GM19025 (cell line): ENCODE measurements around the gene ACD.

Source experiments
- ATAC-seq: cut with Tn5 transposase; IDR thresholded peaks from one replicate; pipeline ENCODE4 v1.9.1; 2021; ENCODE audit warnings: mild to moderate bottlenecking, low read depth, moderate library complexity; ENCODE audit not compliant: unreplicated experiment

The ACD gene

DNA sequence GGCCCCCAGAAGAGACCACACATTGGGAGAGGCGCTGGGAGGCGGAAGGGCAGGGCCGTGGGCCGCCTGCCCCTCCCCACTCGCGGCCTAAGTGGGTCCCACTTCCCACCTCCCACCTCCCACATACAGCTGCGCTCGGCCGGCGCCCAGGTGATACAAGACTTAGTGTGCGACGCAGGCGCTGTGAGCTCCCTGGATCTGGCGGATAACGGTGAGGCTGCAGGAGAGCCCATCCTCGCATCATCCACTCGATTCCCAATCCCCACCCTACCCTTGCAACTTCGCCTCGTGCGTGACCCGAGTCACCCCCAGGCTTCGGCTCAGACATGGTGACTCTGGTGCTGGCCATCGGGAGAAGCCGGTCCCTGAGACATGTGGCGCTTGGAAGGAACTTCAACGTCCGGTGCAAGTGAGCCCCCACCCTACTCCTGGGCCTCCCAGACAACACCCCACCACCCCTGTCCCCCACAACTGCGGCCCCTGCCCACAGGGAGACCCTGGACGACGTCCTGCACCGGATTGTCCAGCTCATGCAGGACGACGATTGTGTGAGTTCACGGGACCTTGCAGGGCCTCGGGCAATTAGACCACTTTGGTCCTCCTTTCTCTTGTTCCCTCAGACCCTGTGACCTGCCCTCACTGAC is 11.2 kb downstream of the ACD start:
- ATAC-seq: no peak

DNA sequence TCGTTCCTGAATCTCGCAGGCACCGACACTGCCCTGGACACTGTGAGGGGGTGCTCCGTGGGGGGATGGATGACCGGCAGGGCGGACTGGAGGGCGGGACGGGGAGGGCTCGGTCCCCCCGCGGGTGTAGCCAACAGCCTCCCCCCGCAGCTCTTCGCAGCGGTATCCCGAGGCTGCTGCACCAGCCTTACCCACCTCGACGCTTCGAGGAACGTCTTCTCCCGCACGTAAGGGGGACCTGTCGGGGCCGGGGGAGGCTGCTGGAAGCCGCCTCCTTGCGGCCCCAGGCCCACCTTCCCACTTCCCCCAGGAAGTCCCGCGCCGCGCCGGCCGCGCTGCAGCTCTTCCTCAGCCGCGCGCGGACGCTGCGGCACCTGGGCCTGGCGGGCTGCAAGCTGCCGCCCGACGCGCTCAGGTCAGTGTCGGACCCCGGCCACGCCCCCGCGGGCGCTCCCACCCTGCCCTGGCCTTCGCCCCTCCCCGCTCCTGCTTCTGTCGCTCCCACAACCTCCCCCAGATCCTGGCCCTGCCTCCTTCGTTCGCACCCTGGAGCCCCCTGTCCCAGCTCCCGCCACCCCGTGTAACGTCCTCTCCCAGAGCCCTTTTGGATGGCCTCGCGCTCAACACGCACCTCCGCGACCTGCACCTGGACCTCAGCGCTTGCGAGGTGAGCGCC is 11.8 kb downstream of the ACD start:
- no peak for ATAC-seq

DNA sequence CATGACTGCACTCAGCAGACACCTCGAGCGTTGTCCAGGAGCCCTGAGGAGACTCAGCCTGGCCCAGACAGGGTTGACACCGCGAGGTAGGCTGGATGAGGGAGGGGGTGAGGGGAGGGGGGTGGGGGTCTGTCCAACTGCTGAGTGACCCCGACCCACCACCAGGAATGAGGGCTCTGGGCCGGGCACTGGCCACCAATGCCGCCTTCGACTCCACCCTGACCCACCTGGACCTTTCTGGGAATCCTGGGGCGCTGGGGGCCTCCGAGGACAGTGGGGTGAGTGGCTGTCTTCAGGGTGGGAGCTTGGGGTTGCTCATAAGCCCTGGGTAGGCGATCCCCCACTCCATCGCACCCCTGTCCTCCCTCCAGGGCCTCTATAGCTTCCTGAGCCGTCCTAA is 12.4 kb downstream of the ACD start:
- no peak for ATAC-seq

DNA sequence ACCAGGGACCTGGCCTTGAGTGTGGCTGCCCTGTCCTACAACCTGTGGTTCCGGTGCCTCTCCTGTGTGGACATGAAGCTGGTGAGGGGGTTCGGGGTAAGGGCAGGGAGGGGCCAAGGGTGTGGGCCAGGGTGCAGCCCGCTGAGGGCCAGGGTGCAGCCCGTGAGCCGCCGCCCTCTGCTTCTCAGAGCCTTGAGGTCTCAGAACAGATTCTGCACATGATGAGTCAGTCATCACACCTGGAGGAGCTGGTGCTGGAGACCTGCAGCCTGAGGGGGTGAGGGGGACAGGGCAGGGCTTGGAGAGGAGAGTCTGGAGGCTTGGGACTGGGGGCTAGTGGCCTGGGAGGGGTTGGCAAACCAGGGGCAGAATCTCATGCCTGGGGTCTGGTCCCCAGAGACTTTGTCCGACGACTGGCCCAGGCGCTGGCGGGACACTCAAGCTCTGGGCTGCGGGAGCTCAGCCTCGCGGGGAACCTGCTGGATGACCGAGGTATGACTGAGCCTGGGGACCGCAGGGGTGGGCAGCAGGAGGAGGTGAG is 12.9 kb downstream of the ACD start:
- no peak for ATAC-seq

DNA sequence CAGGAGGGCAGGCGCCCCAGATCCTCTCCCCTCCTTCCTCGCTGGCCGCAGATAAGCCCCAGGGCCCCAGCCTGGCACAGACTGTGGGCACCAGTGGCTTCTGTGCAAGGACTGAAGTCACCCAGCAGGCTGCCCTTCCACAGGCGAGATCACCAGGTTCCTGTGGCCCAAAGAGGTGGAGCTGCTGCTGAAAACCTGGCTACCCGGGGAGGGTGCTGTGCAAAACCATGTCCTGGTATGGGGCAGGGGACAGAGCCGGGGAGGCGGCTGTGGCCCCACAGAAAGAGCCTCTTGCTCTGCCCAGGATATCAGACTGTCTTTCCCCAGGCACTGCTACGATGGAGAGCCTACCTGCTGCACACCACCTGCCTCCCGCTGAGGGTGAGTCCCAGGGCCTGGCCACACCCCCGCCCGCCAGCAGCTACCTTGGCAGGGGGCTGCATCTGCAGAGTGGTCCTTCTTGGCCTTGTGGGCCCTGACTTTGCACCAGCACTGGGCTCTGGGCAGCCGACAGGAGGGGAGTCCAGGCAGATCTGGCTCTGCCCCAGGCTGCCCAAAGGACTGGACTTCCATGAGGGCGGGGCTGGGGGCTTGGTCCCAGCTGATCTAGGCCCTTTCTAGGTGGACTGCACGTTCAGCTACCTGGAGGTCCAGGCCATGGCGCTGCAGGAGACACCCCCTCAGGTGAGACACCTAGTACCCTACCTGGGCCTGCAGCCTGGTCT is 14.5 kb downstream of the ACD start:
- no peak for ATAC-seq

DNA sequence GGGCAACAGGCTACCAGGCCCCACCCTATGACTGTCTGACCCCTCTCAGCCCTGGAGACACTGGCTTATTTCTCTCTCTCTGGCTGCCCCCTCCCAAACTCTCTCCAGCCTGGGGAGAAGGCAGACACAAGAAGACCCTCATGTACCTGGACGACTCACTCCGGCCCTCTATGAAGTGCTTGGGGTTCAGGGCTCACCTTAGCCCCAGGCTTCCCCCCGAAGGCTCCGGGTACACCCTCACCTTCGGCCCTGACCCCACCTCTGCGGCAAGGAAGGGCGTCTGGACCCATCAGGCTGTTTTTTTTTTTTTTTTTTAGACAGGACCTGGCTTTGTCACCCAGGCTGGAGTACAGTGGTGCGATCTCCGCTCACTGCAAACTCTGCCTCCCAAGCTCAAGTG is 16.0 kb downstream of the ACD start:
- ATAC-seq: no peak

DNA sequence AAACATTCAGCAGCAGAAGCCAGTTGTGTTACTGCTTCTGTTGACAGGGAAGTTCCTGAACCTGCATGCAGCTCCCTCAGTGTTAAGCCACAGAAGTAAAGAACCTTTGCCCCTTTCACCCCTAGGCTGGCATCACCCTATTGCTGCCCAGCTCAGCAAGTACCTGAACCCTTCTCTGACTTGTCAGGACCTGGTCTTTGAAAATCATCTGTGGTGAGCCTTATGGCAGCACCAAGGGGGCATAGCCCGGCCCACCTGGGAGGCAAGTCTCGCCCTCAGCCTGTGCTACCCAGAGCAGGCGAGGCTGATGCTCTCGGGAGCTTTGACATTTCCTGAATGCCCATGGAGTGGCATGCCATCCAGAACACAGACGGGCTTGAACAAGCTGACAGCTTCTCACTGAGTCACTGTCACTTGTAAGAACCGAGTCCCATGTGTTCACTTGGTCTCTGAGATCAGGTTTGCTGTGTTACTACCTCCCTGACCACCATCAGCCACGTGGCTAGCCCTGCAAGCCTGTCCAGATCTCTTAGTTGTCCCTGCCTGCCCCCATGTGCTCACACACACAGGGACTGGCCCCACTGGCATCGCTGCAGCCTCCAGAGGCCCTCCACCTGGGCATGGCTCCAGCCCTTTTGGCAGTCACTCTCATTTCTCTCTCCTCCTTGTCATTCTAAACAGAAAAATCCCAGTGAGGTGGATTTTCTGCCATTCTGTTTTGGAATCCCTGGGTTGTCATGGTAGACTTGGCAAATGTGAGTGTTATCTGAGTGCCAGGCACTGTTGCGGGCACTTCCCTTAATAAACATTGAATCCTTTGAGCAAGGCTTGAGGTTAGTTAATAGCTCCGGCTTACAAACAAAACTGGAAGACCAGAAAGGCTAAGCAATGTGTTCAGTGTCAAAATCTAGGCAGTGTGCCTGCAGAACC is 18.0 kb downstream of the ACD start:
- no peak for ATAC-seq

DNA sequence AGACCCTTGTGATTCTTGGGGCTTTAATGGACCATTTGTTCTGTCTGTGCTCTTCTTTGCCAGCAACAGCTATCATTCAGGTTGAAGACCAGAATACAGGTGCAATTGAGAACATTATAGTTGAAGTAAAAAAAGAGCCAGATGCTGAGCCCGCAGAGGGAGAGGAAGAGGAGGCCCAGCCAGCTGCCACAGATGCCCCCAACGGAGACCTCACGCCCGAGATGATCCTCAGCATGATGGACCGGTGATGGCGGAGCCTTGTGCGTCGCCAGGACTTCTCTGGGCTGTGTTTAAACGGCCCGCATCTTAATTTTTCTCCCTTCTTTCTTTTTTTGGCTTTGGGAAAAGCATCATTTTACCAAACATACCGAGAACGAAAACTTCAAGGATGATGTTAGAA is 22.4 kb downstream of the ACD start:
- ATAC-seq: no peak

DNA sequence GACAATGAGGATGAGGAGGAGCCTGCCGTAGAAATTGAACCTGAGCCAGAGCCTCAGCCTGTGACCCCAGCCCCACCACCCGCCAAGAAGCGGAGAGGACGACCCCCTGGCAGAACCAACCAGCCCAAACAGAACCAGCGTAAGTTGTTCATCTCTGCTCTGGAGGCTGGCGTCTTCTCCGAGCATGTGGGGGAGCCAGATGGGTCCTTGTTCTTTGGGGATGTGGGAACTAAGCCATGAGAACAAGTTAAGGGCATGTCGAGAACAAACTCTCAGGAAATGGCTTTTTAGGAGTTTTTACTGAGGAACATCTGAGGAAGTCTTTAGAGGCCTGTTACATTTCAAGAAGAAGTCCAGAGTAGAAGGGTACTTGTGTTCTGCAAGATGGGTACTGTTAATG is 23.3 kb downstream of the ACD start:
- no peak for ATAC-seq

DNA sequence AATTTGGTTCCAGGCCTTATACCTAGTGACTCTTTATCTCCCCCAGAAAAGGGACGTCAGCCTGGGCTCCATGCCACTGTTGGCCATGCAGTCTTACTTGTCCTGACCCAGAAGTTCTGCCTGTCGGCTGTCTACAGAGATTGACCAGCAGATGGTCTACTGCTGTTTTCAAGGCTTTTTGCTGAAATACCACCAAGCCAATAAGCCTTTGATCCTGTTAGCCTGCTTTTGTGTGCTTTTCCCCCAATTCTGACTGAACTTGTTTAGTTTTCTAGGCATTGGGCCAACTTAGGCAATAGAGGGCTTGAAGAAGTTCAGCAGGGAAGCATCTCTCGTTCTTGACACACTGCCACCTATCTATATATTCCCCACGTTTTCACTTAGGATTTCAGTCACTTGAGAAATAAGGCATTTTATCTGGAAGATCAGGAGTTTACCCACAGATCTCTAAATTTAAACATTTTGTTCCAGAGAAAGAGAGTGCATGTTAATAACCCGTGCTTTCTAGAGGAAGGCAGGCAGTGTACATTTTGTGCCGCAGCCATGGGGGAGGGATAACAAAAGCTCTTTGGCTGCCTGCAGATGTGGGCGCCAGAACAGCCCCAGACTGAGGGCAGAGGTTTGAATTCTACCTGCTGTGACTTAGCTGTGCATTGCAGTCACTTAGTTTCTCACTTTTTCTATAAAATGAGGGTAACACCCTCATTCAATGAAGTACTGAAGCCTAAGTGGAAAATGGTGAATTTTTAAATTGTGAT is 27.5 kb downstream of the ACD start:
- ATAC-seq: no peak

DNA sequence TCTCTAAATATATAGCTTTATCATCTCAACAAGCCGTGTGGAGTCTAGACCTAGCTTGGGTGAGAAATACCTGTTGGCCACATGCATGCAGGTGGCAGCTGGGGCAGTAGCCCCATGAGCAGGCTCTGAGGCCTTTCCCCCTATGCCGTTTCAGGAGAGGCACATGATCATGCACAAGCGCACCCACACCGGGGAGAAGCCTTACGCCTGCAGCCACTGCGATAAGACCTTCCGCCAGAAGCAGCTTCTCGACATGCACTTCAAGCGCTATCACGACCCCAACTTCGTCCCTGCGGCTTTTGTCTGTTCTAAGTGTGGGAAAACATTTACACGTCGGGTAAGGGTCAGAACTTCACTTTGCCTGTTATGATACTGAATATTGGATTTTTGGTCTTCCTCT is 31.8 kb downstream of the ACD start:
- no peak for ATAC-seq

DNA sequence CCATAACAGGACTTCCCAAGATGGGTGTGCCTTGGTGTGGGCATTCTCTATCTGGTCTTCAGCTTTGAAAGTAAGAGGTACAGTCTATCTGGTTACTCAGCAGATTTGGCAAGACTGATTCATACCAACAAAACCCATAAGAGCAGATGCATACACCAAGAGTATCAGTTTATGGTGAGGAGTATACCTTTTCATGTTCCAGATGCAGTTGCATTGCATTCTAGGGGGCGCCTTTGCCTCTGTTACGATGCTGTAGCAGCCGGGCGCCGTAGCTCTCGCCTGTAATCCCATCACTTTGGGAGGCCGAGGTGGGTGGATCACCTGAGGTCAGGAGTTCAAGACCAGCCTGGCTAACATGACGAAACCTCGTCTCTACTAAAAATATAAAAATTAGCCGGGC is 46.3 kb downstream of the ACD start:
- no peak for ATAC-seq

DNA sequence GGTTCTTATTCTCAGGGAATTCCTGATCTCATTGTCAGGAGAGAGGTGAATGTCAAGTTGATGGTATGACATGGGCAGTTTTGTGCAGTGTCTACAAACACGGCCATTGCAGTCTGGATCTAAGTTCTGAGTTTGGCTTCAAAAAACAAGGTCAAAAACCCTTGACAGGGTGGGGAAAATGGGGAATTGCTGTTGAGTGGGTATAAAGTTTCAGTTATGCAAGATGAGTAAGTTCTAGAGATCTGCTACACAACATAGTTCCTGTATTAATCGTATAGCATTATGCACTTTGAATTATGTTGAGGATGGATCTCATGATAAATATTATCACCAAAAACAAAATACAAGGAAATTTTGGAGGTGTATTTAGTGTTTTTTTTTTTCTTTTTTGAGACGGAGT is 51.7 kb downstream of the ACD start:
- no peak for ATAC-seq
